Activated T-helper 1 cell treated with Interleukin-2 at 50 U/mL for 16 hours (primary cell): ENCODE results near the gene C10orf67.
"Not testable (repeated sequence)": the region's sequence is repeated elsewhere in the genome, so short reads cannot be mapped to it uniquely, and the experiment has no call there.

Experiments used
- DNase-seq: peaks from one replicate; pipeline ENCODE4 v3.0.0-alpha.2; 2020; ENCODE audit warnings: low read depth

The C10orf67 gene

GRCh38 chr10:23270531-23270930 lies 74.1 kb downstream of the C10orf67 start:
- DNase-seq = no peak

- no peak for DNase-seq
Measured at GRCh38 chr10:23263441-23264164, 81.0 kb downstream of the C10orf67 start.

- DNase-seq = no peak
Measured at GRCh38 chr10:23262928-23263327, 81.7 kb downstream of the C10orf67 start.

- DNase-seq = no peak
Measured at GRCh38 chr10:23258516-23258915, 86.1 kb downstream of the C10orf67 start.

GRCh38 chr10:23253780-23254179 lies 90.8 kb downstream of the C10orf67 start:
- no peak for DNase-seq

- DNase-seq = not testable (repeated sequence)
Measured at GRCh38 chr10:23252859-23253258, 91.7 kb downstream of the C10orf67 start.

GRCh38 chr10:23241779-23242178 lies 102.8 kb downstream of the C10orf67 start:
- not testable (repeated sequence) for DNase-seq

- DNase-seq = no peak
Measured at GRCh38 chr10:23238015-23238414, 106.6 kb downstream of the C10orf67 start.

GRCh38 chr10:23230582-23230981 lies 114.0 kb downstream of the C10orf67 start:
- DNase-seq = no peak

- no peak for DNase-seq
Measured at GRCh38 chr10:23217471-23217870, 127.1 kb downstream of the C10orf67 start.

- DNase-seq = no peak
Measured at GRCh38 chr10:23205972-23206642, 138.5 kb downstream of the C10orf67 start.

- DNase-seq = no peak
Measured at GRCh38 chr10:23204773-23205172, 139.8 kb downstream of the C10orf67 start.

GRCh38 chr10:23203369-23204325 lies 140.9 kb downstream of the C10orf67 start:
- no peak for DNase-seq

GRCh38 chr10:23202779-23203178 lies 141.8 kb downstream of the C10orf67 start:
- DNase-seq = no peak

- DNase-seq = no peak
Measured at GRCh38 chr10:23201837-23202236, 142.8 kb downstream of the C10orf67 start.

GRCh38 chr10:23200997-23201652 lies 143.5 kb downstream of the C10orf67 start:
- no peak for DNase-seq

- DNase-seq = no peak
Measured at GRCh38 chr10:23200586-23200985, 144.0 kb downstream of the C10orf67 start.

GRCh38 chr10:23199768-23200511 lies 144.7 kb downstream of the C10orf67 start:
- no peak for DNase-seq

GRCh38 chr10:23198940-23199767 lies 145.4 kb downstream of the C10orf67 start:
- no peak for DNase-seq

GRCh38 chr10:23198610-23198939 lies 146.0 kb downstream of the C10orf67 start:
- no peak for DNase-seq
